Measurements from ENCODE around the gene CHP1. TPM values are rescaled to one million over a fixed set of nuclear protein-coding genes. Genes with fewer than 3 reads are reported as not detected.

CHP1 gene
- total RNA-seq (2014; rRNA removed; shearing (Covaris generic)) (19.4 and 32.4 TPM in 2 replicates), total RNA-seq (2022) (52.4 and 52.6 TPM in 2 replicates), Bru-seq, nascent RNA (percentile 56 among the genes with signal in this experiment), BruChase-seq, experiment 1, labeled RNA remaining after a 6-hour chase (percentile 78 among the genes with signal in this experiment), BruChase-seq, experiment 2, labeled RNA remaining after a 2-hour chase (percentile 63 among the genes with signal in this experiment)
- long read RNA-seq, transcript CHP1-201 (7 exons, 3,329 nt), result major isoform, 9 of 14 reads
- long read RNA-seq, partial matches to known transcripts, result 3 of 14 reads
- long read RNA-seq, other reads (novel, unspliced or antisense), result 2 of 14 reads

DNA sequence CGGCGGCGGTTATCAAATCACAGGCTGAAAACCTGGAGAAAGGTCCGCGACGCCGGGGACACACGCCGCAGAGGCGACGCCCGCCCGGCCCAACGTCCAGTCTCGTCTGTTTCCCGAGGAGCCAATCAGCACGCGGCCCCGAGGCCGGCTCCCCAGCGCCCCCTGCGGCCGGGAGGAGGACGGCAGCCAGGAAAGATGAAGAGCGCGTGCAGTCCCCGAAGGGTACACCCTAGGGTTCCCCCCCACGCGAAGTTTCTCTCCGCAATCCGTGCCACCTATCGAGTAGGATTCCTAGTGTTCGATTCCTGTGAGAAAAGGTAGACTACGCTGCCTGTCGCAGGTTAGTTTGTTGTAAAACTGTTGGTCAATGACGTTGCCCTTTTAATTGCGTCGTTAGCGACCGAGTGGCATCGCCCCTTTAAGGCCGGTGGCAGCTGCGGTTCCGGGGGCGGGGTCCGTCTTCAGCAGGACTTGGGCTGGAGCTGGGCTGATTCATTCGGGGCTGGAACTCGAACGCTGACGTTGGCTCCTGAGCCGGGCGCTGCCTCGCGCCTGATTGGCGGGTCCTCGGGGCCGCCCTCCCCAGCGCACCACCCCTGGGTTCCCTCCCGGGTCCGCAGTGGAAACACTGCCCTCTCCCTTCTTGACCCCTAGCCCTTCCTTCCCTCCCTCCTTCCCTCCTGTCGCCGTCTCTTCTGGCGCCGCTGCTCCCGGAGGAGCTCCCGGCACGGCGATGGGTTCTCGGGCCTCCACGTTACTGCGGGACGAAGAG lies at the start of gene CHP1, which contains the start of gene EXD1:
Gene CHP1, plus strand, starts transcription at position 619 of the 772 bp plus-strand sequence. Its CDS starts 115 bp downstream, at position 734.
Gene EXD1, minus strand, starts transcription at position 108 of the 772 bp plus-strand sequence. CDS start 4,182 bp downstream, outside the sequence.
- intact Hi-C loops (cut with micrococcal nuclease; ENCODE audit: unreplicated experiment), result loop anchor here (1.0 to 5.0 kb wide), 4 partner anchors 51 to 325 kb away; partner anchors contain the start of genes INO80, NUSAP1 and OIP5
- Histone ChIP-seq H3K4me3 (ENCODE audit: low read depth, low read length, poor library complexity, severe bottlenecking) (peak within 1 kb of the TSS; percentile 86), H3K9me2 (ENCODE audit: insufficient read depth, low read length) (no peaks in the 10 kb centered on the region)

DNA sequence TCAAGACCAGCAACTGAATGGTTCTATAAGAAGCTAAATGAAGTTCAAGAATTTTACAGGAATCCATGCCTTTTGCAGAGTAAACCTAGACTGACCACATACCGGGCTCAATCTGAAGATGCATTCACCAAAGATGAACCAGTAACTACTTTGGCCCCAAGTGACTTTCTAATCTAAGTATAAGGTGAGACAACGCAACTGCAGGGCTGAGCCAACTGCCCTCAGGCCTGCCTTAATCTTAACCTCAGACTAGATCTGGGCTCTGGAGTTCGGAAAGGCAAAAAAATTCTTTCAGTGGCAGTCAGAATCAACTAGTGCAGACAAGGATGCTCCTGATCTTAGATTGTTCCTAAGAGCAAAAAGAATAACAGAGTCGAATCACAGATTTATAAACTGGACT lies 48.8 kb upstream of the CHP1 start:
- no peaks in the 10 kb centered on the region for H3K9me2 ChIP-seq (ENCODE audit: insufficient read depth, low read length)
- H3K4me2 ChIP-seq (ENCODE audit: low read length), result no peak overlapping the region
- H3K9me3 ChIP-seq (ENCODE audit: low read length), result no peaks in the 10 kb centered on the region
- no peaks in the 10 kb centered on the region for H4K20me1 ChIP-seq (ENCODE audit: insufficient read depth, low read length)
- DNase-seq (ENCODE audit: low spot score), result no peak
- no peak overlapping the region for H3K27ac ChIP-seq (ENCODE audit: low read depth, low read length, poor library complexity, severe bottlenecking)
- H3K79me2 ChIP-seq (ENCODE audit: insufficient read depth, low read depth, low read length), result no peaks in the 10 kb centered on the region
- no peak overlapping the region for H3K4me3 ChIP-seq (ENCODE audit: low read depth, low read length, poor library complexity, severe bottlenecking)
- TF ChIP-seq, protein P1, sequence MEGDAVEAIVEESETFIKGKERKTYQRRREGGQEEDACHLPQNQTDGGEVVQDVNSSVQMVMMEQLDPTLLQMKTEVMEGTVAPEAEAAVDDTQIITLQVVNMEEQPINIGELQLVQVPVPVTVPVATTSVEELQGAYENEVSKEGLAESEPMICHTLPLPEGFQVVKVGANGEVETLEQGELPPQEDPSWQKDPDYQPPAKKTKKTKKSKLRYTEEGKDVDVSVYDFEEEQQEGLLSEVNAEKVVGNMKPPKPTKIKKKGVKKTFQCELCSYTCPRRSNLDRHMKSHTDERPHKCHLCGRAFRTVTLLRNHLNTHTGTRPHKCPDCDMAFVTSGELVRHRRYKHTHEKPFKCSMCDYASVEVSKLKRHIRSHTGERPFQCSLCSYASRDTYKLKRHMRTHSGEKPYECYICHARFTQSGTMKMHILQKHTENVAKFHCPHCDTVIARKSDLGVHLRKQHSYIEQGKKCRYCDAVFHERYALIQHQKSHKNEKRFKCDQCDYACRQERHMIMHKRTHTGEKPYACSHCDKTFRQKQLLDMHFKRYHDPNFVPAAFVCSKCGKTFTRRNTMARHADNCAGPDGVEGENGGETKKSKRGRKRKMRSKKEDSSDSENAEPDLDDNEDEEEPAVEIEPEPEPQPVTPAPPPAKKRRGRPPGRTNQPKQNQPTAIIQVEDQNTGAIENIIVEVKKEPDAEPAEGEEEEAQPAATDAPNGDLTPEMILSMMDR (conservative IDR thresholded peaks at IDR 0.05; ENCODE audit: low read length), result no peak
- intact Hi-C loops (cut with micrococcal nuclease; ENCODE audit: unreplicated experiment), result no loop called here
- H3K4me1 ChIP-seq (ENCODE audit: insufficient read depth, low read length, poor library complexity, severe bottlenecking), result no peaks in the 10 kb centered on the region
- no TSS peak for BruUV-seq (replicated peaks)
- ChIA-PET CTCF (ENCODE audit: unreplicated experiment) (no interaction called here), POLR2A (interaction anchor here (0.6 to 1.0 kb wide), 3 partner anchors 14 to 228 kb away, joined by 3 to 4 read pairs (median 3); no protein-coding TSS in a partner anchor)
- no peaks in the 10 kb centered on the region for H3K36me3 ChIP-seq (ENCODE audit: insufficient read depth, low read length)
- H2AFZ ChIP-seq (ENCODE audit: low read length), result no peak overlapping the region

More for the DNA sequence above, at the start of gene CHP1, which contains the start of gene EXD1:
- Histone ChIP-seq H3K4me1 (ENCODE audit: insufficient read depth, low read length, poor library complexity, severe bottlenecking) (peaks cover 16% of the 10 kb centered on the region), H3K36me3 (ENCODE audit: insufficient read depth, low read length) (no peaks in the 10 kb centered on the region), H3K4me2 (ENCODE audit: low read length) (peak within 1 kb of the TSS; percentile 96), H3K27ac (ENCODE audit: low read depth, low read length, poor library complexity, severe bottlenecking) (peak within 1 kb of the TSS; percentile 47), H3K79me2 (ENCODE audit: insufficient read depth, low read depth, low read length) (peaks cover 12% of the 10 kb centered on the region; the same call in 1 of the 2 replicates), H4K20me1 (ENCODE audit: insufficient read depth, low read length) (no peaks in the 10 kb centered on the region), H2AFZ (ENCODE audit: low read length) (peak within 1 kb of the TSS; percentile 86), H3K9me3 (ENCODE audit: low read length) (peaks cover 8% of the 10 kb centered on the region; the same call in 1 of the 2 replicates)
- TF ChIP-seq, protein P1 (conservative IDR thresholded peaks at IDR 0.05; ENCODE audit: low read length), result peak; percentile 95
- no peak for TF ChIP-seq EZH2phosphoT487 (IDR thresholded peaks at IDR 0.05; ENCODE audit: borderline replicate concordance, low read depth, low read length)
- DNase-seq (ENCODE audit: low spot score), result peak; percentile 96
- no TSS peak for BruUV-seq (replicated peaks)
- CTCF ChIA-PET (ENCODE audit: unreplicated experiment), result interaction anchor here (0.5 to 1.1 kb wide), 2 partner anchors 323 to 398 kb away, joined by 3 to 4 read pairs; no protein-coding TSS in a partner anchor
- POLR2A ChIA-PET, result interaction anchor here (0.5 to 1.0 kb wide), 9 partner anchors 13 to 879 kb away, joined by 3 to 6 read pairs (median 3); partner anchors contain the start of genes NUSAP1 and OIP5

Measured in OCI-LY7 (cell line).